K562 (cell line): Measurements from ENCODE around the gene UNKL. TPM values are rescaled to one million over a fixed set of nuclear protein-coding genes. Genes with fewer than 3 reads are reported as not detected.

Source experiments
- ATAC-seq: fragments of 200-7000 bp; cut with Tn5 transposase; 3 replicates; pipeline ENCODE4 v1.9.1; 2020; ENCODE audit warnings: moderate library complexity
- BruUV-seq: library from RNA; stranded (reverse); fragments of 400-500 nt; replicated peaks from 2 replicates; lab custom pipeline; 2021; lab: Mats Ljungman, UMichigan
- CTCF ChIA-PET: fragments of 300-600 bp; formaldehyde crosslinking; extraction: SDS; loops from one replicate; lab custom pipeline; 2021; ENCODE audit warnings: low intra/inter-chr PET ratio; lab: Yijun Ruan, JAX
- POLR2A ChIA-PET: fragments of 300-600, 350-650 bp; sonication (Branson Sonifier 250); formaldehyde crosslinking; extraction: SDS; loops from one replicate; lab custom pipeline; 2021; ENCODE audit warnings: antibody characterized with exemption, inconsistent platforms; lab: Yijun Ruan, JAX
- DNase-seq, 4 experiments: peaks; one replicate each; pipeline versions ENCODE4 v3.0.0 to v3.0.0-alpha.2; 2011 to 2018; ENCODE audit warnings: low spot score in 3 of 4, mixed read lengths in 3 of 4; ENCODE audit errors: extremely low read depth in 1 of 4
- FAIRE-seq: peaks from 2 replicates; lab custom pipeline; 2011; peaks lifted over from hg19 to GRCh38; lab: Jason Lieb, UNC
- H2AFZ ChIP-seq: 2 replicates; pipeline ENCODE4 v1.6.0; 2011; ENCODE audit warnings: low read depth, low read length, control low read depth, inconsistent platforms
- H3K27ac ChIP-seq: fragments of 200-600 bp; 3 replicates; pipeline ENCODE4 v1.8.0; 2011; ENCODE audit warnings: low read depth, mild to moderate bottlenecking, control low read depth, inconsistent platforms, low read length, moderate library complexity, mixed read lengths; ENCODE audit errors: extremely low read depth
- H3K27me3 ChIP-seq, 2 experiments: fragments of 300-600 bp in 1 of 2; 2 replicates in 1 of 2; 3 replicates in 1 of 2; pipeline versions ENCODE4 v1.6.0 to v1.8.0; 2011; ENCODE audit warnings: inconsistent platforms in 2 of 2, low read length in 2 of 2, mild to moderate bottlenecking in 1 of 2, mixed read lengths in 1 of 2, moderate library complexity in 1 of 2; ENCODE audit not compliant: control insufficient read depth in 2 of 2, insufficient read depth in 2 of 2
- H3K36me3 ChIP-seq: fragments of 300-600 bp; 3 replicates; pipeline ENCODE4 v1.8.0; 2011; ENCODE audit warnings: mild to moderate bottlenecking, low read length, inconsistent platforms; ENCODE audit not compliant: control insufficient read depth, insufficient read depth
- H3K4me1 ChIP-seq, 2 experiments: fragments of 200-600 bp in 1 of 2; replicated peaks in 1 of 2; 2 replicates in 1 of 2; 3 replicates in 1 of 2; pipeline versions ENCODE4 v1.5.1 to v1.8.0; 2011; ENCODE audit warnings: inconsistent platforms in 2 of 2, low read length in 2 of 2, mild to moderate bottlenecking in 1 of 2, mixed read lengths in 1 of 2, moderate library complexity in 1 of 2; ENCODE audit not compliant: control insufficient read depth in 2 of 2, insufficient read depth in 2 of 2
- H3K4me2 ChIP-seq: 2 replicates; pipeline ENCODE4 v1.6.1; 2011; ENCODE audit warnings: low read length, control low read depth, inconsistent platforms, mixed read lengths; ENCODE audit not compliant: insufficient read depth
- H3K4me3 ChIP-seq: fragments of 200-600 bp; sonication (generic), shearing (Covaris generic); 2 replicates; pipeline ENCODE4 v1.5.1; 2016; ENCODE audit warnings: control low read depth, inconsistent platforms
- H3K79me2 ChIP-seq: fragments of 200-600 bp; 3 replicates; pipeline ENCODE4 v1.8.0; 2011; ENCODE audit warnings: low read length, inconsistent platforms; ENCODE audit not compliant: control insufficient read depth, insufficient read depth
- H3K9ac ChIP-seq, 2 experiments: 2 replicates each; pipeline versions ENCODE4 v1.6.0 to v1.6.1; 2011; ENCODE audit warnings: low read depth in 2 of 2, low read length in 2 of 2, control low read depth in 1 of 2, inconsistent platforms in 1 of 2, mild to moderate bottlenecking in 1 of 2, mixed read lengths in 1 of 2; ENCODE audit not compliant: insufficient read depth in 1 of 2
- H3K9me1 ChIP-seq: one replicate; pipeline ENCODE4 v1.6.0; 2011; ENCODE audit warnings: inconsistent platforms, mild to moderate bottlenecking, low read length, moderate library complexity; ENCODE audit not compliant: control insufficient read depth, insufficient read depth
- H3K9me3 ChIP-seq: replicated peaks from 2 replicates; pipeline ENCODE4 v1.5.1; 2011; ENCODE audit warnings: low read depth, low read length, inconsistent platforms; ENCODE audit not compliant: control insufficient read depth, insufficient read depth
- H4K20me1 ChIP-seq: replicated peaks from 2 replicates; pipeline ENCODE4 v1.6.1; 2011; ENCODE audit warnings: low read length, inconsistent platforms, mixed read lengths; ENCODE audit not compliant: control insufficient read depth, insufficient read depth
- C11orf30 ChIP-seq: fragments of 450-650 bp; IDR thresholded peaks from 2 replicates; pipeline ENCODE4 v1.6.1; 2016; ENCODE audit warnings: low read depth, mild to moderate bottlenecking
- LEF1 ChIP-seq: fragments of 450-650 bp; IDR thresholded peaks from 2 replicates; pipeline ENCODE4 v1.6.1; 2016; ENCODE audit warnings: mild to moderate bottlenecking
- NCOR1 ChIP-seq: fragments of 450-650 bp; IDR thresholded peaks from 2 replicates; pipeline ENCODE4 v1.6.1; 2016; ENCODE audit warnings: mild to moderate bottlenecking, moderate library complexity
- NR2C1 ChIP-seq, 2 experiments: fragments of 450-650 bp; IDR thresholded peaks; 2 replicates each; pipeline ENCODE4 v1.6.1; 2017; ENCODE audit warnings: mild to moderate bottlenecking in 2 of 2, antibody characterized with exemption in 1 of 2, inconsistent platforms in 1 of 2, missing compliant biosample characterization in 1 of 2, missing genetic modification characterization in 1 of 2
- POLR2B ChIP-seq: fragments of 450-650 bp; IDR thresholded peaks from 2 replicates; pipeline ENCODE4 v1.6.1; 2018; ENCODE audit warnings: low read depth; ENCODE audit not compliant: partially characterized antibody
- TCF7L2 ChIP-seq: fragments of 150-350 bp; IDR thresholded peaks from 2 replicates; pipeline ENCODE4 v1.6.1; 2016; ENCODE audit warnings: low read depth, mild to moderate bottlenecking, low read length, moderate library complexity
- ZNF184 ChIP-seq: sonication (generic); formaldehyde crosslinking; IDR thresholded peaks from 2 replicates; pipeline ENCODE4 v1.5.0; 2020; ENCODE audit warnings: missing genetic modification reagents
- ZNF695 ChIP-seq: fragments of 450-650 bp; formaldehyde crosslinking; IDR thresholded peaks from 2 replicates; pipeline ENCODE4 v1.4.0; 2020; ENCODE audit warnings: mild to moderate bottlenecking, moderate library complexity
- WGBS: fragments of 100-300 bp; shearing (Covaris generic); methylation state at CpG from one replicate; pipeline ENCODE4 v1.1.6; 2016; ENCODE audit warnings: low coverage, mixed read lengths; ENCODE audit not compliant: insufficient coverage; ENCODE audit errors: missing lambda C conversion rate; 5-methylcytosine and 5-hydroxymethylcytosine counted together
- in situ Hi-C: fragments of 300-500 bp; cut with MboI; formaldehyde crosslinking; loops from 4 replicates; pipeline ENCODE4 v1.15.0; 2018; ENCODE audit warnings: inconsistent platforms, mixed read lengths
- intact Hi-C: fragments of 100-400 bp; cut with micrococcal nuclease; formaldehyde crosslinking; loops from 2 replicates; pipeline ENCODE4 v1.14.2; 2022
- polyA plus RNA-seq, 8 experiments: library from polyadenylated mRNA; depleted of rRNA in 4 of 8; stranded (reverse) in 5 of 8; unstranded in 3 of 8; fragments of >200 nt; fragmentation: Nextera tagmentation in 2 of 8; fragmentation: Illumina TruSeq in 1 of 8; extraction: Ambion mirVana in 2 of 8; extraction: Trizol in 1 of 8; gene quantifications; 2 replicates each; pipeline versions ENCODE4 v1.2.1 to v1.2.3, GENCODE V29; 2011 to 2014; ENCODE audit warnings: inconsistent platforms in 1 of 8, missing spikeins in 1 of 8
- total RNA-seq, 7 experiments: library from RNA; depleted of rRNA in 6 of 7; stranded (reverse); fragments of >200 nt in 6 of 7; fragmentation: Illumina TruSeq in 2 of 7; extraction: Trizol in 2 of 7; gene quantifications; 2 replicates each; pipeline versions ENCODE4 v1.2.1 to v1.2.3, GENCODE V29; 2011 to 2021; ENCODE audit warnings: low replicate concordance in 1 of 7
- TF ChIP-seq, protein P1 (sequence below): IDR thresholded peaks from 3 replicates; pipeline ENCODE4 v1.6.1; 2011; ENCODE audit warnings: borderline replicate concordance, mild to moderate bottlenecking, moderate library complexity; ENCODE audit not compliant: insufficient read length; ENCODE audit errors: extremely low read depth
- TF ChIP-seq, protein P2 (sequence below): fragments of 450-650 bp; IDR thresholded peaks from 2 replicates; pipeline ENCODE4 v1.6.1; 2017; ENCODE audit warnings: antibody characterized with exemption

The UNKL gene
- total and polyA plus RNA-seq, 9 of the 15 experiments (the other 6 are each of a cell fraction or from before 2014, with no cell fraction given): 0.37 to 30.2 (median 5.1) TPM

GRCh38 chr16:1320097-1320496, 94.4 kb downstream of the UNKL start:
- peaks cover 11% of the 10 kb centered on the region for H3K79me2 ChIP-seq
- H4K20me1 ChIP-seq: no peaks in the 10 kb centered on the region
- POLR2A ChIA-PET: interaction anchor here (0.6 kb wide), 1 partner anchor 88 kb away, joined by 3 read pairs; no protein-coding TSS in a partner anchor
- no peak overlapping the region for H3K9ac ChIP-seq
- TF ChIP-seq POLR2B: no peak
- no peak for TF ChIP-seq ZNF695
- TF ChIP-seq, protein P1, sequence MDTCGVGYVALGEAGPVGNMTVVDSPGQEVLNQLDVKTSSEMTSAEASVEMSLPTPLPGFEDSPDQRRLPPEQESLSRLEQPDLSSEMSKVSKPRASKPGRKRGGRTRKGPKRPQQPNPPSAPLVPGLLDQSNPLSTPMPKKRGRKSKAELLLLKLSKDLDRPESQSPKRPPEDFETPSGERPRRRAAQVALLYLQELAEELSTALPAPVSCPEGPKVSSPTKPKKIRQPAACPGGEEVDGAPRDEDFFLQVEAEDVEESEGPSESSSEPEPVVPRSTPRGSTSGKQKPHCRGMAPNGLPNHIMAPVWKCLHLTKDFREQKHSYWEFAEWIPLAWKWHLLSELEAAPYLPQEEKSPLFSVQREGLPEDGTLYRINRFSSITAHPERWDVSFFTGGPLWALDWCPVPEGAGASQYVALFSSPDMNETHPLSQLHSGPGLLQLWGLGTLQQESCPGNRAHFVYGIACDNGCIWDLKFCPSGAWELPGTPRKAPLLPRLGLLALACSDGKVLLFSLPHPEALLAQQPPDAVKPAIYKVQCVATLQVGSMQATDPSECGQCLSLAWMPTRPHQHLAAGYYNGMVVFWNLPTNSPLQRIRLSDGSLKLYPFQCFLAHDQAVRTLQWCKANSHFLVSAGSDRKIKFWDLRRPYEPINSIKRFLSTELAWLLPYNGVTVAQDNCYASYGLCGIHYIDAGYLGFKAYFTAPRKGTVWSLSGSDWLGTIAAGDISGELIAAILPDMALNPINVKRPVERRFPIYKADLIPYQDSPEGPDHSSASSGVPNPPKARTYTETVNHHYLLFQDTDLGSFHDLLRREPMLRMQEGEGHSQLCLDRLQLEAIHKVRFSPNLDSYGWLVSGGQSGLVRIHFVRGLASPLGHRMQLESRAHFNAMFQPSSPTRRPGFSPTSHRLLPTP: no peak
- TF ChIP-seq NR2C1 (IDR thresholded peaks at IDR 0.05): no peak
- no peak for TF ChIP-seq NR2C1 (tag; IDR thresholded peaks at IDR 0.05)
- TF ChIP-seq NCOR1: no peak
- TF ChIP-seq TCF7L2: no peak
- no peak for TF ChIP-seq LEF1
- TF ChIP-seq C11orf30: no peak
- TF ChIP-seq, protein P2, sequence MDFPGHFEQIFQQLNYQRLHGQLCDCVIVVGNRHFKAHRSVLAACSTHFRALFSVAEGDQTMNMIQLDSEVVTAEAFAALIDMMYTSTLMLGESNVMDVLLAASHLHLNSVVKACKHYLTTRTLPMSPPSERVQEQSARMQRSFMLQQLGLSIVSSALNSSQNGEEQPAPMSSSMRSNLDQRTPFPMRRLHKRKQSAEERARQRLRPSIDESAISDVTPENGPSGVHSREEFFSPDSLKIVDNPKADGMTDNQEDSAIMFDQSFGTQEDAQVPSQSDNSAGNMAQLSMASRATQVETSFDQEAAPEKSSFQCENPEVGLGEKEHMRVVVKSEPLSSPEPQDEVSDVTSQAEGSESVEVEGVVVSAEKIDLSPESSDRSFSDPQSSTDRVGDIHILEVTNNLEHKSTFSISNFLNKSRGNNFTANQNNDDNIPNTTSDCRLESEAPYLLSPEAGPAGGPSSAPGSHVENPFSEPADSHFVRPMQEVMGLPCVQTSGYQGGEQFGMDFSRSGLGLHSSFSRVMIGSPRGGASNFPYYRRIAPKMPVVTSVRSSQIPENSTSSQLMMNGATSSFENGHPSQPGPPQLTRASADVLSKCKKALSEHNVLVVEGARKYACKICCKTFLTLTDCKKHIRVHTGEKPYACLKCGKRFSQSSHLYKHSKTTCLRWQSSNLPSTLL: no peak
- TF ChIP-seq ZNF184: no peak
- H3K4me2 ChIP-seq: no peak overlapping the region
- DNase-seq (no peak), ATAC-seq (no peak), FAIRE-seq (no peak)
- H3K4me3 ChIP-seq: no peak overlapping the region
- in situ Hi-C loops (no loop called here), intact Hi-C loops (no loop called here)
- H2AFZ ChIP-seq: no peak overlapping the region
- peaks cover 0 to 12% of the 10 kb centered on the region in 2 experiments; a peak in 1 of 5 replicates for H3K4me1 ChIP-seq
- no peaks in the 10 kb centered on the region for H3K9me3 ChIP-seq
- peaks cover 3% of the 10 kb centered on the region for H3K9me1 ChIP-seq
- BruUV-seq: no TSS peak
- CTCF ChIA-PET: no interaction called here
- H3K36me3 ChIP-seq: peaks cover 92% of the 10 kb centered on the region
- H3K27me3 ChIP-seq: no peaks in the 10 kb centered on the region
- no peak overlapping the region for H3K27ac ChIP-seq
- WGBS: 89% methylated on average over 11 of the region's 12 CpGs
